A549 (cell line): ENCODE measurements around the gene SLC25A31.

Experiments used
- CHD4 ChIP-seq: fragments of 200-600 bp; sonication (generic); IDR thresholded peaks from 2 replicates; pipeline ENCODE4 v1.6.1; 2016; ENCODE audit warnings: antibody characterized with exemption, mild to moderate bottlenecking, borderline replicate concordance
- CTCF ChIP-seq: fragments of >200 bp; sonication (Bioruptor Twin); formaldehyde crosslinking; IDR thresholded peaks from 3 replicates; pipeline ENCODE4 v1.5.1; 2016
- EHMT2 ChIP-seq: fragments of 200-600 bp; sonication (generic); IDR thresholded peaks from 2 replicates; pipeline ENCODE4 v1.6.1; 2016; ENCODE audit warnings: antibody characterized with exemption, low read depth, mild to moderate bottlenecking, moderate library complexity
- ESRRA ChIP-seq: fragments of 150-350 bp; IDR thresholded peaks from 2 replicates; pipeline ENCODE4 v1.6.1; 2014; ENCODE audit warnings: mild to moderate bottlenecking, low read length, borderline replicate concordance
- HDAC2 ChIP-seq: fragments of 200-600 bp; sonication (generic); IDR thresholded peaks from 2 replicates; pipeline ENCODE4 v1.6.1; 2016
- MAX ChIP-seq: IDR thresholded peaks from 2 replicates; pipeline ENCODE4 v1.6.1; 2012
- PHF8 ChIP-seq: fragments of 200-600 bp; sonication (generic); IDR thresholded peaks from 2 replicates; pipeline ENCODE4 v1.6.1; 2016; ENCODE audit warnings: low read depth, mild to moderate bottlenecking, antibody characterized with exemption, moderate library complexity, borderline replicate concordance
- RAD21 ChIP-seq, 2 experiments: fragments of >200 bp in 1 of 2; sonication (Bioruptor Twin) in 1 of 2; formaldehyde crosslinking in 1 of 2; IDR thresholded peaks in 1 of 2; conservative IDR thresholded peaks in 1 of 2; 2 replicates in 1 of 2; 3 replicates in 1 of 2; pipeline ENCODE4 v1.6.1; 2012 to 2018; ENCODE audit warnings: inconsistent platforms in 1 of 2
- RFX5 ChIP-seq: fragments of 450-650 bp; IDR thresholded peaks from 2 replicates; pipeline ENCODE4 v1.7.1; 2014; ENCODE audit warnings: antibody characterized with exemption, mild to moderate bottlenecking, moderate library complexity
- TP53 ChIP-seq: fragments of 250-450 bp; sonication (Bioruptor Pico); IDR thresholded peaks from 2 replicates; pipeline ENCODE4 v1.5.0; 2021; ENCODE audit warnings: mild to moderate bottlenecking, moderate library complexity
- USF2 ChIP-seq: fragments of 450-650 bp; IDR thresholded peaks from 2 replicates; pipeline ENCODE4 v1.6.1; 2014; ENCODE audit warnings: antibody characterized with exemption
- ZC3H11A ChIP-seq: fragments of 450-650 bp; IDR thresholded peaks from 2 replicates; pipeline ENCODE4 v1.6.1; 2014; ENCODE audit warnings: antibody characterized with exemption, mild to moderate bottlenecking
- ZFP36 ChIP-seq: fragments of 450-650 bp; IDR thresholded peaks from 2 replicates; pipeline ENCODE4 v1.6.1; 2014; ENCODE audit warnings: borderline replicate concordance; ENCODE audit not compliant: partially characterized antibody

GRCh38 chr4:127741247-127741646, 11.0 kb downstream of the SLC25A31 start:
- TF ChIP-seq PHF8 (no peak), MAX (no peak), RFX5 (no peak), HDAC2 (no peak), CTCF (no peak), EHMT2 (no peak), ZC3H11A (no peak), RAD21 (conservative IDR thresholded peaks at IDR 0.05 in 1 of 2, IDR thresholded peaks at IDR 0.05 in 1 of 2) (no peak), USF2 (no peak), CHD4 (no peak), ZFP36 (no peak), ESRRA (no peak), TP53 (no peak)
